WTC11 (cell line): ENCODE results near the gene PRSS8. TPM values are rescaled to one million over a fixed set of nuclear protein-coding genes. Genes with fewer than 3 reads are reported as not detected.

Experiments
- ATAC-seq: fragments of 200-7000 bp; cut with Tn5 transposase; 2 replicates; pipeline ENCODE4 v1.10.0; 2021; ENCODE audit warnings: mild to moderate bottlenecking, moderate library complexity
- CTCF ChIA-PET: fragments of 300-600 bp; sonication (Branson Sonifier 250); formaldehyde crosslinking; loops from one replicate; lab custom pipeline; 2021; ENCODE audit warnings: antibody characterized with exemption; lab: Charles Lee
- POLR2A ChIA-PET: fragments of 350-600 bp; sonication (Branson Sonifier 250); formaldehyde crosslinking; loops from one replicate; lab custom pipeline; 2021; ENCODE audit warnings: antibody characterized with exemption; lab: Charles Lee
- DNase-seq: peaks from one replicate; pipeline ENCODE4 v3.0.0; 2021; ENCODE audit warnings: low spot score
- H3K27ac Mint-ChIP-seq: 2 replicates; pipeline ENCODE4 v1.8.0; 2021; ENCODE audit warnings: mixed read lengths
- H3K27me3 Mint-ChIP-seq: 2 replicates; pipeline ENCODE4 v1.8.0; 2021; ENCODE audit warnings: low read depth, mild to moderate bottlenecking, moderate library complexity, mixed read lengths
- H3K36me3 Mint-ChIP-seq: 2 replicates; pipeline ENCODE4 v1.8.0; 2021; ENCODE audit warnings: mixed read lengths
- H3K4me1 Mint-ChIP-seq: 2 replicates; pipeline ENCODE4 v1.8.0; 2022; ENCODE audit warnings: mixed read lengths
- H3K4me3 Mint-ChIP-seq: 2 replicates; pipeline ENCODE4 v1.8.0; 2021; ENCODE audit warnings: mild to moderate bottlenecking, moderate library complexity, mixed read lengths
- H3K9me3 Mint-ChIP-seq: 2 replicates; pipeline ENCODE4 v1.8.0; 2021; ENCODE audit warnings: mixed read lengths
- CBFB ChIP-seq: sonication (generic); formaldehyde crosslinking; IDR thresholded peaks from 2 replicates; pipeline ENCODE4 v1.8.1; 2022; ENCODE audit warnings: mild to moderate bottlenecking, low read depth, missing genetic modification reagents
- KAT7 ChIP-seq: sonication (generic); formaldehyde crosslinking; IDR thresholded peaks from 2 replicates; pipeline ENCODE4 v1.8.1; 2023; ENCODE audit warnings: missing genetic modification reagents, mild to moderate bottlenecking, borderline replicate concordance
- MYBL2 ChIP-seq: sonication (generic); formaldehyde crosslinking; IDR thresholded peaks from 2 replicates; pipeline ENCODE4 v1.8.1; 2023; ENCODE audit warnings: mild to moderate bottlenecking, moderate library complexity, missing genetic modification reagents
- NR3C1 ChIP-seq: sonication (generic); formaldehyde crosslinking; conservative IDR thresholded peaks from 2 replicates; pipeline ENCODE4 v1.8.1; 2023; ENCODE audit warnings: low read depth, mild to moderate bottlenecking, missing genetic modification reagents
- SMAD3 ChIP-seq: sonication (generic); formaldehyde crosslinking; IDR thresholded peaks from 2 replicates; pipeline ENCODE4 v1.8.0; 2022; ENCODE audit warnings: missing genetic modification reagents, mild to moderate bottlenecking, borderline replicate concordance
- SMAD4 ChIP-seq: sonication (generic); formaldehyde crosslinking; IDR thresholded peaks from 2 replicates; pipeline ENCODE4 v1.8.0; 2022; ENCODE audit warnings: mild to moderate bottlenecking, missing genetic modification reagents
- SP1 ChIP-seq: sonication (generic); formaldehyde crosslinking; conservative IDR thresholded peaks from 2 replicates; pipeline ENCODE4 v1.8.1; 2022; ENCODE audit warnings: missing genetic modification reagents
- total RNA-seq: library from RNA; stranded (reverse); gene quantifications from 3 replicates; pipeline ENCODE4 v1.2.3, GENCODE V29; 2021
- TF ChIP-seq, protein P1 (sequence below): sonication (generic); formaldehyde crosslinking; conservative IDR thresholded peaks from 2 replicates; pipeline ENCODE4 v1.8.1; 2023; ENCODE audit warnings: mild to moderate bottlenecking, low read depth, missing genetic modification reagents, moderate library complexity
- TF ChIP-seq, protein P2 (sequence below): fragments of 250-450 bp; sonication (Bioruptor Pico); IDR thresholded peaks from 2 replicates; pipeline ENCODE4 v1.9.0; 2021; ENCODE audit warnings: mild to moderate bottlenecking, borderline replicate concordance
- TF ChIP-seq, protein P3 (sequence below): sonication (generic); formaldehyde crosslinking; IDR thresholded peaks from 2 replicates; pipeline ENCODE4 v1.8.1; 2022; ENCODE audit warnings: missing genetic modification reagents, borderline replicate concordance
- TF ChIP-seq, protein P4 (sequence below): sonication (generic); formaldehyde crosslinking; IDR thresholded peaks from 2 replicates; pipeline ENCODE4 v1.8.1; 2023; ENCODE audit warnings: mild to moderate bottlenecking, missing genetic modification reagents
- TF ChIP-seq, protein P5 (sequence below): fragments of 250-450 bp; sonication (Bioruptor Pico); IDR thresholded peaks from 2 replicates; pipeline ENCODE4 v1.9.0; 2021; ENCODE audit warnings: mild to moderate bottlenecking
- TF ChIP-seq, protein P6 (sequence below): fragments of 250-450 bp; sonication (Bioruptor Pico); IDR thresholded peaks from 2 replicates; pipeline ENCODE4 v1.9.0; 2021; ENCODE audit warnings: moderate library complexity, mild to moderate bottlenecking, inconsistent platforms, borderline replicate concordance
- TF ChIP-seq, protein P7 (sequence below): sonication (generic); formaldehyde crosslinking; conservative IDR thresholded peaks from 2 replicates; pipeline ENCODE4 v1.8.1; 2022; ENCODE audit warnings: mild to moderate bottlenecking, missing genetic modification reagents
- TF ChIP-seq, protein P8 (sequence below): sonication (generic); formaldehyde crosslinking; IDR thresholded peaks from 2 replicates; pipeline ENCODE4 v1.8.0; 2022; ENCODE audit warnings: mild to moderate bottlenecking, missing genetic modification reagents

The PRSS8 gene
- total RNA-seq, 1 experiment from 2014 or later, result 78.8 TPM

DNA sequence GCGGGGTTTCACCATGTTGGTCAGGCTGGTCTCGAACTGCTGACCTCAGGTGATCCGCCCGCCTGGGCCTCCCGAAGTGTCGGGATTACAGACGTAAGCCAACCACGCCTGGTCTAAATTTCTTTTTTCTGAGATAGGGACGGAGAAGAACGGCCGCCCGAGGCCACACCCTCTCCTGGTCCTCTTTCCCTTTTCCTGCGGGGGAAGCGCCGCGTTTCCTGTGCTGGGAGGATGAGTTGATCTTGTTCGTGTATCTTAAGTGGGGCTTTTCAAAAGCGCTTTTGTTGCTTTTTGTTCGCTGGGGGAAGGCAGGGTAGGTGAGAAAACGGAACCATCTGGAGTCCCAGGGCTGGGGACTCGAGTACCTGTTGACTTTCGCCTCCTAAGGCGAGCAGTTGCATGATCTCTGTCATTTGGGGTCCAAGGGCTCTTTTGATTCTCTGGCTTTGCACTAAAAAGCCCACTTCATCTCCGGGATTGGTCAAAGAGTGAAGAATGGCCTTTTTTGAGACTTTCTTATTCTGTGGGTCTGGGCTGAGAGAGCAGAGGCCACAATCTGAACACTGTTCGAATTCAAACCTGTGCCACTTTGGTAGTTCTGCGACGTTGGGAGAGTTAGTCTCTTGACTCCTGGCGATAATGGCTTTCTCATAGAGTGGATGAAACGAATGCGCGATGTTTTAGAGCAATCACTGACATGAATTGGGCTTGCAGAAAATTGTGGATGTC is 45.7 kb upstream of the PRSS8 start (continued):
- TF ChIP-seq, protein P1, sequence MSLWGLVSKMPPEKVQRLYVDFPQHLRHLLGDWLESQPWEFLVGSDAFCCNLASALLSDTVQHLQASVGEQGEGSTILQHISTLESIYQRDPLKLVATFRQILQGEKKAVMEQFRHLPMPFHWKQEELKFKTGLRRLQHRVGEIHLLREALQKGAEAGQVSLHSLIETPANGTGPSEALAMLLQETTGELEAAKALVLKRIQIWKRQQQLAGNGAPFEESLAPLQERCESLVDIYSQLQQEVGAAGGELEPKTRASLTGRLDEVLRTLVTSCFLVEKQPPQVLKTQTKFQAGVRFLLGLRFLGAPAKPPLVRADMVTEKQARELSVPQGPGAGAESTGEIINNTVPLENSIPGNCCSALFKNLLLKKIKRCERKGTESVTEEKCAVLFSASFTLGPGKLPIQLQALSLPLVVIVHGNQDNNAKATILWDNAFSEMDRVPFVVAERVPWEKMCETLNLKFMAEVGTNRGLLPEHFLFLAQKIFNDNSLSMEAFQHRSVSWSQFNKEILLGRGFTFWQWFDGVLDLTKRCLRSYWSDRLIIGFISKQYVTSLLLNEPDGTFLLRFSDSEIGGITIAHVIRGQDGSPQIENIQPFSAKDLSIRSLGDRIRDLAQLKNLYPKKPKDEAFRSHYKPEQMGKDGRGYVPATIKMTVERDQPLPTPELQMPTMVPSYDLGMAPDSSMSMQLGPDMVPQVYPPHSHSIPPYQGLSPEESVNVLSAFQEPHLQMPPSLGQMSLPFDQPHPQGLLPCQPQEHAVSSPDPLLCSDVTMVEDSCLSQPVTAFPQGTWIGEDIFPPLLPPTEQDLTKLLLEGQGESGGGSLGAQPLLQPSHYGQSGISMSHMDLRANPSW (CRISPR knock-in tag), result no peak
- TF ChIP-seq, protein P2, sequence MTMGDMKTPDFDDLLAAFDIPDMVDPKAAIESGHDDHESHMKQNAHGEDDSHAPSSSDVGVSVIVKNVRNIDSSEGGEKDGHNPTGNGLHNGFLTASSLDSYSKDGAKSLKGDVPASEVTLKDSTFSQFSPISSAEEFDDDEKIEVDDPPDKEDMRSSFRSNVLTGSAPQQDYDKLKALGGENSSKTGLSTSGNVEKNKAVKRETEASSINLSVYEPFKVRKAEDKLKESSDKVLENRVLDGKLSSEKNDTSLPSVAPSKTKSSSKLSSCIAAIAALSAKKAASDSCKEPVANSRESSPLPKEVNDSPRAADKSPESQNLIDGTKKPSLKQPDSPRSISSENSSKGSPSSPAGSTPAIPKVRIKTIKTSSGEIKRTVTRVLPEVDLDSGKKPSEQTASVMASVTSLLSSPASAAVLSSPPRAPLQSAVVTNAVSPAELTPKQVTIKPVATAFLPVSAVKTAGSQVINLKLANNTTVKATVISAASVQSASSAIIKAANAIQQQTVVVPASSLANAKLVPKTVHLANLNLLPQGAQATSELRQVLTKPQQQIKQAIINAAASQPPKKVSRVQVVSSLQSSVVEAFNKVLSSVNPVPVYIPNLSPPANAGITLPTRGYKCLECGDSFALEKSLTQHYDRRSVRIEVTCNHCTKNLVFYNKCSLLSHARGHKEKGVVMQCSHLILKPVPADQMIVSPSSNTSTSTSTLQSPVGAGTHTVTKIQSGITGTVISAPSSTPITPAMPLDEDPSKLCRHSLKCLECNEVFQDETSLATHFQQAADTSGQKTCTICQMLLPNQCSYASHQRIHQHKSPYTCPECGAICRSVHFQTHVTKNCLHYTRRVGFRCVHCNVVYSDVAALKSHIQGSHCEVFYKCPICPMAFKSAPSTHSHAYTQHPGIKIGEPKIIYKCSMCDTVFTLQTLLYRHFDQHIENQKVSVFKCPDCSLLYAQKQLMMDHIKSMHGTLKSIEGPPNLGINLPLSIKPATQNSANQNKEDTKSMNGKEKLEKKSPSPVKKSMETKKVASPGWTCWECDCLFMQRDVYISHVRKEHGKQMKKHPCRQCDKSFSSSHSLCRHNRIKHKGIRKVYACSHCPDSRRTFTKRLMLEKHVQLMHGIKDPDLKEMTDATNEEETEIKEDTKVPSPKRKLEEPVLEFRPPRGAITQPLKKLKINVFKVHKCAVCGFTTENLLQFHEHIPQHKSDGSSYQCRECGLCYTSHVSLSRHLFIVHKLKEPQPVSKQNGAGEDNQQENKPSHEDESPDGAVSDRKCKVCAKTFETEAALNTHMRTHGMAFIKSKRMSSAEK (CRISPR knock-in tag), result no peak
- TF ChIP-seq, protein P3, sequence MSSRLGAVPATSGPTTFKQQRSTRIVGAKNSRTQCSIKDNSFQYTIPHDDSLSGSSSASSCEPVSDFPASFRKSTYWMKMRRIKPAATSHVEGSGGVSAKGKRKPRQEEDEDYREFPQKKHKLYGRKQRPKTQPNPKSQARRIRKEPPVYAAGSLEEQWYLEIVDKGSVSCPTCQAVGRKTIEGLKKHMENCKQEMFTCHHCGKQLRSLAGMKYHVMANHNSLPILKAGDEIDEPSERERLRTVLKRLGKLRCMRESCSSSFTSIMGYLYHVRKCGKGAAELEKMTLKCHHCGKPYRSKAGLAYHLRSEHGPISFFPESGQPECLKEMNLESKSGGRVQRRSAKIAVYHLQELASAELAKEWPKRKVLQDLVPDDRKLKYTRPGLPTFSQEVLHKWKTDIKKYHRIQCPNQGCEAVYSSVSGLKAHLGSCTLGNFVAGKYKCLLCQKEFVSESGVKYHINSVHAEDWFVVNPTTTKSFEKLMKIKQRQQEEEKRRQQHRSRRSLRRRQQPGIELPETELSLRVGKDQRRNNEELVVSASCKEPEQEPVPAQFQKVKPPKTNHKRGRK, result no peak
- TF ChIP-seq, protein P4, sequence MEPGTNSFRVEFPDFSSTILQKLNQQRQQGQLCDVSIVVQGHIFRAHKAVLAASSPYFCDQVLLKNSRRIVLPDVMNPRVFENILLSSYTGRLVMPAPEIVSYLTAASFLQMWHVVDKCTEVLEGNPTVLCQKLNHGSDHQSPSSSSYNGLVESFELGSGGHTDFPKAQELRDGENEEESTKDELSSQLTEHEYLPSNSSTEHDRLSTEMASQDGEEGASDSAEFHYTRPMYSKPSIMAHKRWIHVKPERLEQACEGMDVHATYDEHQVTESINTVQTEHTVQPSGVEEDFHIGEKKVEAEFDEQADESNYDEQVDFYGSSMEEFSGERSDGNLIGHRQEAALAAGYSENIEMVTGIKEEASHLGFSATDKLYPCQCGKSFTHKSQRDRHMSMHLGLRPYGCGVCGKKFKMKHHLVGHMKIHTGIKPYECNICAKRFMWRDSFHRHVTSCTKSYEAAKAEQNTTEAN (CRISPR knock-in tag), result no peak

DNA sequence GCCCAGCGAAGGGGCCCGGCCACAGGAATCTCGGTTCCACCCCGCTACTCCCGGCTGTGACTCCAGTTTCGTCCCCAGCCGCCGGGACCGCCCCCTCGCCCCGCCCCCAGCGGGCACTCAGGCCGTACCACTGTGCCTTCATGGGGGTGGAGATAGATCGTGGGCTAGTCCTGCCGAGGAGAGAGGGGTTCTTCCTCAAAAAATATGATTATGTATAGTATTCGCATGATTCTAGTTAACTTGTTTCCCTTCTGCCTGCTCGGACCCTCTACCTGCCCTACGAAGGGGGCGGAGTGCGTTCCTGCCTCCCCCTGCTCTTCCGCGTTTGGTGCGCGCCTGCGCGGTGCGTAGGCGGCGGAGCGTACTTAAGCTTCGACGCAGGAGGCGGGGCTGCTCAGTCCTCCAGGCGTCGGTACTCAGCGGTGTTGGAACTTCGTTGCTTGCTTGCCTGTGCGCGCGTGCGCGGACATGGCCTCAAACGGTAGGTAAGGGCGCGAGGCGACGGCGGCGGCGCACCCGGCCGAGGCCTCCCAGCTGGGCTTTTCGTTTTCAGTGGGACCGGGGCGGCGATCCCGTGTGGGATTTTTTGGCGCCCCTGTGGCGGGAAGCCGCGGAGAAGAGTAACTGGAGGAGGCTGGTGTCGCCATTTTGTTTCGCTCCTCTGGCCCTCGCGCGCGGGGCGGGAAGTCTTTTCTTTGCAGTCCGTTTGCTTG is 44.4 kb upstream of the PRSS8 start, which contains the start of gene FUS:
Gene FUS, plus strand, starts transcription at position 393 of the 713 bp plus-strand sequence. Its CDS starts 76 bp downstream, at position 469.
- ChIA-PET CTCF (interaction anchor here (1.3 to 1.8 kb wide), 4 partner anchors 37 to 226 kb away, joined by 3 to 18 read pairs (median 4); partner anchors contain the start of gene KAT8), POLR2A (interaction anchor here (0.5 to 3.5 kb wide), 27 partner anchors 9 to 535 kb away, joined by 3 to 24 read pairs (median 5); partner anchors contain the start of genes KAT8, PRSS8, PYCARD and ZNF646)
- H3K4me1 Mint-ChIP-seq, result peaks cover 31% of the 10 kb centered on the region
- H3K36me3 Mint-ChIP-seq, result peaks cover 39% of the 10 kb centered on the region
- H3K4me3 Mint-ChIP-seq, result peak within 1 kb of the TSS; percentile 95
- H3K9me3 Mint-ChIP-seq, result no peaks in the 10 kb centered on the region
- peak within 1 kb of the TSS; percentile 100 for H3K27ac Mint-ChIP-seq
- no peaks in the 10 kb centered on the region for H3K27me3 Mint-ChIP-seq
- ATAC-seq, result peak; percentile 60
- DNase-seq, result peak; percentile 86
- TF ChIP-seq, protein P5, sequence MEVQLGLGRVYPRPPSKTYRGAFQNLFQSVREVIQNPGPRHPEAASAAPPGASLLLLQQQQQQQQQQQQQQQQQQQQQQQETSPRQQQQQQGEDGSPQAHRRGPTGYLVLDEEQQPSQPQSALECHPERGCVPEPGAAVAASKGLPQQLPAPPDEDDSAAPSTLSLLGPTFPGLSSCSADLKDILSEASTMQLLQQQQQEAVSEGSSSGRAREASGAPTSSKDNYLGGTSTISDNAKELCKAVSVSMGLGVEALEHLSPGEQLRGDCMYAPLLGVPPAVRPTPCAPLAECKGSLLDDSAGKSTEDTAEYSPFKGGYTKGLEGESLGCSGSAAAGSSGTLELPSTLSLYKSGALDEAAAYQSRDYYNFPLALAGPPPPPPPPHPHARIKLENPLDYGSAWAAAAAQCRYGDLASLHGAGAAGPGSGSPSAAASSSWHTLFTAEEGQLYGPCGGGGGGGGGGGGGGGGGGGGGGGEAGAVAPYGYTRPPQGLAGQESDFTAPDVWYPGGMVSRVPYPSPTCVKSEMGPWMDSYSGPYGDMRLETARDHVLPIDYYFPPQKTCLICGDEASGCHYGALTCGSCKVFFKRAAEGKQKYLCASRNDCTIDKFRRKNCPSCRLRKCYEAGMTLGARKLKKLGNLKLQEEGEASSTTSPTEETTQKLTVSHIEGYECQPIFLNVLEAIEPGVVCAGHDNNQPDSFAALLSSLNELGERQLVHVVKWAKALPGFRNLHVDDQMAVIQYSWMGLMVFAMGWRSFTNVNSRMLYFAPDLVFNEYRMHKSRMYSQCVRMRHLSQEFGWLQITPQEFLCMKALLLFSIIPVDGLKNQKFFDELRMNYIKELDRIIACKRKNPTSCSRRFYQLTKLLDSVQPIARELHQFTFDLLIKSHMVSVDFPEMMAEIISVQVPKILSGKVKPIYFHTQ, result no peak
- TF ChIP-seq, protein P6, sequence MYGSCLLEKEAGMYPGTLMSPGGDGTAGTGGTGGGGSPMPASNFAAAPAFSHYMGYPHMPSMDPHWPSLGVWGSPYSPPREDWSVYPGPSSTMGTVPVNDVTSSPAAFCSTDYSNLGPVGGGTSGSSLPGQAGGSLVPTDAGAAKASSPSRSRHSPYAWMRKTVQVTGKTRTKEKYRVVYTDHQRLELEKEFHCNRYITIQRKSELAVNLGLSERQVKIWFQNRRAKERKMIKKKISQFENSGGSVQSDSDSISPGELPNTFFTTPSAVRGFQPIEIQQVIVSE (CRISPR knock-in tag), result no peak
- TF ChIP-seq SMAD4 (CRISPR knock-in tag) (no peak), NR3C1 (CRISPR knock-in tag) (no peak), MYBL2 (no peak), SP1 (peak; percentile 82), KAT7 (CRISPR knock-in tag) (no peak; the same call in 1 of the 2 replicates), CBFB (CRISPR knock-in tag) (no peak; the same call in 1 of the 2 replicates), SMAD3 (CRISPR knock-in tag) (no peak)
- TF ChIP-seq, protein P7, sequence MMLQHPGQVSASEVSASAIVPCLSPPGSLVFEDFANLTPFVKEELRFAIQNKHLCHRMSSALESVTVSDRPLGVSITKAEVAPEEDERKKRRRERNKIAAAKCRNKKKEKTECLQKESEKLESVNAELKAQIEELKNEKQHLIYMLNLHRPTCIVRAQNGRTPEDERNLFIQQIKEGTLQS (CRISPR knock-in tag), result 0 out of 2 replicates have a peak, but pooled peaks have one; percentile 66
- TF ChIP-seq, protein P8, sequence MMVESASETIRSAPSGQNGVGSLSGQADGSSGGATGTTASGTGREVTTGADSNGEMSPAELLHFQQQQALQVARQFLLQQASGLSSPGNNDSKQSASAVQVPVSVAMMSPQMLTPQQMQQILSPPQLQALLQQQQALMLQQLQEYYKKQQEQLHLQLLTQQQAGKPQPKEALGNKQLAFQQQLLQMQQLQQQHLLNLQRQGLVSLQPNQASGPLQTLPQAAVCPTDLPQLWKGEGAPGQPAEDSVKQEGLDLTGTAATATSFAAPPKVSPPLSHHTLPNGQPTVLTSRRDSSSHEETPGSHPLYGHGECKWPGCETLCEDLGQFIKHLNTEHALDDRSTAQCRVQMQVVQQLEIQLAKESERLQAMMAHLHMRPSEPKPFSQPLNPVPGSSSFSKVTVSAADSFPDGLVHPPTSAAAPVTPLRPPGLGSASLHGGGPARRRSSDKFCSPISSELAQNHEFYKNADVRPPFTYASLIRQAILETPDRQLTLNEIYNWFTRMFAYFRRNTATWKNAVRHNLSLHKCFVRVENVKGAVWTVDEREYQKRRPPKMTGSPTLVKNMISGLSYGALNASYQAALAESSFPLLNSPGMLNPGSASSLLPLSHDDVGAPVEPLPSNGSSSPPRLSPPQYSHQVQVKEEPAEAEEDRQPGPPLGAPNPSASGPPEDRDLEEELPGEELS (CRISPR knock-in tag), result peak; percentile 46; the same call in 1 of the 2 replicates
